H9 (cell line): Measurements from ENCODE around the gene CELA2B. TPM values are rescaled to one million over a fixed set of nuclear protein-coding genes. Genes with fewer than 3 reads are reported as not detected.
A peak's percentile ranks its signal among the peaks of the same experiment; 100 is the strongest.

ENCODE experiments used
- DNase-seq: peaks from one replicate; pipeline ENCODE4 v3.0.0-alpha.2; 2017
- H2AFZ ChIP-seq: one replicate; pipeline ENCODE4 v1.6.1; 2013; ENCODE audit warnings: mild to moderate bottlenecking, low read length, control low read depth, moderate library complexity
- H2AK5ac ChIP-seq: 2 replicates; pipeline ENCODE4 v1.6.1; 2013; ENCODE audit warnings: low read length, control low read depth, mixed read lengths; ENCODE audit not compliant: insufficient read length
- H2BK120ac ChIP-seq: one replicate; pipeline ENCODE4 v1.6.1; 2013; ENCODE audit warnings: low read depth, mild to moderate bottlenecking, low read length, control low read depth, inconsistent platforms; ENCODE audit not compliant: poor library complexity, severe bottlenecking
- H2BK12ac ChIP-seq: 2 replicates; pipeline ENCODE4 v1.6.1; 2013; ENCODE audit warnings: low read length, control low read depth, mixed read lengths, low read depth; ENCODE audit not compliant: insufficient read length
- H2BK15ac ChIP-seq: 2 replicates; pipeline ENCODE4 v1.6.1; 2013; ENCODE audit warnings: low read depth, low read length, control low read depth
- H2BK20ac ChIP-seq: one replicate; pipeline ENCODE4 v1.6.1; 2013; ENCODE audit warnings: low read depth, mild to moderate bottlenecking, low read length, control low read depth, inconsistent platforms; ENCODE audit not compliant: poor library complexity, severe bottlenecking
- H2BK5ac ChIP-seq: 2 replicates; pipeline ENCODE4 v1.6.1; 2013; ENCODE audit warnings: low read length, control low read depth, mixed read lengths; ENCODE audit not compliant: insufficient read length
- H3K14ac ChIP-seq: 2 replicates; pipeline ENCODE4 v1.6.1; 2013; ENCODE audit warnings: low read length, control low read depth; ENCODE audit not compliant: insufficient read depth
- H3K18ac ChIP-seq: 2 replicates; pipeline ENCODE4 v1.6.1; 2013; ENCODE audit warnings: low read depth, mild to moderate bottlenecking, mixed read lengths, low read length, control low read depth; ENCODE audit not compliant: insufficient read length
- H3K23ac ChIP-seq: 2 replicates; pipeline ENCODE4 v1.6.1; 2013; ENCODE audit warnings: low read length, control low read depth, mixed read lengths, low read depth; ENCODE audit not compliant: insufficient read length
- H3K23me2 ChIP-seq: 2 replicates; pipeline ENCODE4 v1.6.1; 2013; ENCODE audit warnings: low read depth, mild to moderate bottlenecking, mixed read lengths, low read length, control low read depth; ENCODE audit not compliant: insufficient read length, poor library complexity, severe bottlenecking
- H3K27ac ChIP-seq: 2 replicates; pipeline ENCODE4 v1.5.1; 2013; ENCODE audit warnings: low read length, control low read depth, mixed read lengths, low read depth; ENCODE audit not compliant: insufficient read length
- H3K27me3 ChIP-seq: 2 replicates; pipeline ENCODE4 v1.6.1; 2013; ENCODE audit warnings: low read length, control low read depth, inconsistent platforms; ENCODE audit not compliant: insufficient read depth
- H3K4ac ChIP-seq: 2 replicates; pipeline ENCODE4 v1.6.1; 2013; ENCODE audit warnings: low read depth, mild to moderate bottlenecking, control low read depth, inconsistent platforms, low read length, moderate library complexity
- H3K4me1 ChIP-seq: 2 replicates; pipeline ENCODE4 v1.6.1; 2013; ENCODE audit warnings: low read length, control low read depth, inconsistent platforms; ENCODE audit not compliant: insufficient read depth
- H3K4me2 ChIP-seq: 2 replicates; pipeline ENCODE4 v1.6.1; 2013; ENCODE audit warnings: low read length, control low read depth, mixed read lengths; ENCODE audit not compliant: insufficient read length, insufficient read depth
- H3K56ac ChIP-seq: 2 replicates; pipeline ENCODE4 v1.6.1; 2013; ENCODE audit warnings: low read depth, mild to moderate bottlenecking, mixed read lengths, low read length, control low read depth; ENCODE audit not compliant: insufficient read length
- H3K79me1 ChIP-seq: 2 replicates; pipeline ENCODE4 v1.6.1; 2013; ENCODE audit warnings: low read depth, mild to moderate bottlenecking, moderate library complexity, low read length, control low read depth, inconsistent platforms; ENCODE audit not compliant: insufficient read depth, poor library complexity, severe bottlenecking
- H3K79me2 ChIP-seq: 2 replicates; pipeline ENCODE4 v1.6.1; 2013; ENCODE audit warnings: low read length, control low read depth, inconsistent platforms; ENCODE audit not compliant: insufficient read depth
- H3K9ac ChIP-seq: 2 replicates; pipeline ENCODE4 v1.6.1; 2013; ENCODE audit warnings: low read length, control low read depth, mixed read lengths; ENCODE audit not compliant: insufficient read length; ENCODE audit errors: extremely low read depth
- H3K9me3 ChIP-seq: one replicate; pipeline ENCODE4 v1.6.1; 2013; ENCODE audit warnings: low read depth, low read length, inconsistent platforms; ENCODE audit not compliant: control insufficient read depth
- H3T11ph ChIP-seq: one replicate; pipeline ENCODE4 v1.6.1; 2013; ENCODE audit warnings: mild to moderate bottlenecking, low read length, control low read depth, inconsistent platforms
- H4K20me1 ChIP-seq: one replicate; pipeline ENCODE4 v1.6.1; 2013; ENCODE audit not compliant: control insufficient read depth, insufficient read length, insufficient read depth
- H4K5ac ChIP-seq: 2 replicates; pipeline ENCODE4 v1.6.1; 2013; ENCODE audit warnings: low read depth, mild to moderate bottlenecking, mixed read lengths, low read length, control low read depth; ENCODE audit not compliant: insufficient read length
- H4K8ac ChIP-seq: replicated peaks from 2 replicates; pipeline ENCODE4 v1.6.1; 2013; ENCODE audit warnings: low read length, control low read depth, mixed read lengths, low read depth; ENCODE audit not compliant: insufficient read length
- H4K91ac ChIP-seq: 2 replicates; pipeline ENCODE4 v1.6.1; 2013; ENCODE audit warnings: low read depth, mild to moderate bottlenecking, moderate library complexity, mixed read lengths, low read length, control low read depth; ENCODE audit not compliant: insufficient read length
- H3K27ac Mint-ChIP-seq, 3 experiments: 2 replicates in 2 of 3; 3 replicates in 1 of 3; pipeline ENCODE4 v1.8.0; 2020 to 2021; ENCODE audit warnings: mixed read lengths in 3 of 3, mild to moderate bottlenecking in 1 of 3, moderate library complexity in 1 of 3
- H3K27me3 Mint-ChIP-seq: 2 replicates; pipeline ENCODE4 v1.8.0; 2021; ENCODE audit warnings: low read depth, mild to moderate bottlenecking, moderate library complexity, mixed read lengths
- H3K36me3 Mint-ChIP-seq, 3 experiments: 2 replicates in 2 of 3; 3 replicates in 1 of 3; pipeline ENCODE4 v1.8.0; 2020 to 2021; ENCODE audit warnings: low read depth in 3 of 3, mixed read lengths in 3 of 3; ENCODE audit not compliant: insufficient read depth in 1 of 3
- H3K4me1 Mint-ChIP-seq, 2 experiments: 2 replicates each; pipeline ENCODE4 v1.8.0; 2020; ENCODE audit warnings: mixed read lengths in 2 of 2
- H3K4me3 Mint-ChIP-seq, 2 experiments: 2 replicates in 1 of 2; 3 replicates in 1 of 2; pipeline ENCODE4 v1.8.0; 2020 to 2021; ENCODE audit warnings: mild to moderate bottlenecking in 2 of 2, mixed read lengths in 2 of 2, moderate library complexity in 1 of 2
- H3K9me3 Mint-ChIP-seq, 2 experiments: 2 replicates in 1 of 2; 3 replicates in 1 of 2; pipeline ENCODE4 v1.8.0; 2020; ENCODE audit warnings: mild to moderate bottlenecking in 2 of 2, mixed read lengths in 2 of 2, moderate library complexity in 1 of 2
- WGBS: extraction: QIAGEN DNeasy Blood & Tissue Kit; methylation state at CpG from one replicate; pipeline ENCODE4 v1.1.7; 2013; ENCODE audit warnings: missing lambda C conversion rate, low lambda C conversion rate, mixed read lengths; ENCODE audit not compliant: insufficient read length; ENCODE audit errors: extremely low coverage; 5-methylcytosine and 5-hydroxymethylcytosine counted together
- total RNA-seq: library from RNA; stranded (reverse); gene quantifications from 2 replicates; pipeline ENCODE4 v1.2.1, GENCODE V29; 2021
- TF ChIP-seq, protein P1 (sequence below): fragments of 200-600 bp; sonication (generic); conservative IDR thresholded peaks from 3 replicates; pipeline ENCODE4 v1.8.0; 2021; ENCODE audit warnings: antibody characterized with exemption, mild to moderate bottlenecking

Gene CELA2B
- total RNA-seq, 1 experiment from 2014 or later, result not detected

DNA sequence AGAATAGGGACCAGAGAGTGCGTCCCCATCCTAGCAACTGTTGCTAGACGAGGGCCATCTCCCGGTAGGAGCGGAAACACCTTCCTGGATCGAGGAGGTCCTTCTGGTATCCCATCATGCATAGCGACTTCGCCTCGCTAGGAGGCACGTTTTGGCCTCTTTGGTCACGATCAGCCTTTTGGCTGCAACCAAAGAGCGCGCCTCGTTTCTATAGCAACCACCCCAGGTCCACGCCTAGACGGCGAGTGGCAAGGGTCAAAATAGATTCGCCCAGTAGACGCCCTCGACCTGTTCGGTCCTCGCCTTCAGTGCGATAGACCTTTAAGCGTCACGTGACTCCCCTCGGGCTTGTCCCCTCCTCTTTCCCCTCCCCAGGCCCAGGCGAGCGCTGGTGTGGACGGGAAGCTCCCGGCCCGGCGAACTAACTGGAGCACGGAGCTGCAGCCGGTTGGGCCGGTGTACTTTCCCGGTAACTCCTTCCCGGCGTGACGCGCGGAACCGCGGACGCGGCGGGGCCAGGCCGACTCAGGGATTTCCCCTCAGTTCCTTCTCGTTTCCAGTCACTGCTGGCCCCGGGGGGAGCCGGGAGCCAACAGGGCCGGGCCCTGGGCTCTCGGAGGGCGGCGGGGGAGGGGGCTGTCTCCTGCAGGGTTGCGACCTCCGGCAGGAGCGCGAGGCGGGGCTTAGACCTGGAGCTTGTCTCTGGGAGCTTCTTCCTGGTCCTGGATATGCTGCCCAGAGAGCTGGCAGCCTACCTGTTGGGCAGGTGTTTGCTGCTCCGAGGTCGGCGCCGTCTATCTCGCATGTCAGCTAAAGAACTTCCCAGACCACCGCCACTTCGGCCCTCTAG is 50.8 kb downstream of the CELA2B start, which contains the start of gene DNAJC16:
Gene DNAJC16 (plus strand): TSS at position 359 of the 850 bp plus-strand sequence. CDS start 2,258 bp downstream, outside the sequence.
- H2BK15ac ChIP-seq, result no peak within 1 kb of the TSS
- H4K5ac ChIP-seq, result no peak within 1 kb of the TSS
- peaks cover 3% of the 10 kb centered on the region; the same call in 1 of the 2 replicates for H3K4me1 ChIP-seq
- H3K56ac ChIP-seq, result no peak within 1 kb of the TSS
- peaks cover 8% of the 10 kb centered on the region for H3K23me2 ChIP-seq
- H3K27me3 ChIP-seq, result no peaks in the 10 kb centered on the region
- no peak within 1 kb of the TSS for H2AK5ac ChIP-seq
- H3K18ac ChIP-seq, result peak within 1 kb of the TSS; percentile 23
- no peak within 1 kb of the TSS for H3T11ph ChIP-seq
- no peak within 1 kb of the TSS for H2BK120ac ChIP-seq
- no peaks in the 10 kb centered on the region for H3K79me1 ChIP-seq
- H2AFZ ChIP-seq, result no peak within 1 kb of the TSS
- no peak within 1 kb of the TSS for H2BK5ac ChIP-seq
- H3K9me3 ChIP-seq, result no peaks in the 10 kb centered on the region
- no CpG with 5 or more reads among the region's 65 CpGs for WGBS
- H3K4me2 ChIP-seq, result peak within 1 kb of the TSS; percentile 86
- Mint-ChIP-seq H3K4me3 (peak within 1 kb of the TSS; percentile 92 to 95), H3K27me3 (no peaks in the 10 kb centered on the region), H3K9me3 (no peaks in the 10 kb centered on the region), H3K27ac (peak within 1 kb of the TSS; percentile 38 to 74 (median 66); a peak in 6 of 7 replicates), H3K36me3 (peaks cover 0 to 13% (median 10%) of the 10 kb centered on the region in 3 experiments; a peak in 5 of 7 replicates), H3K4me1 (peaks cover 28 to 37% of the 10 kb centered on the region in 2 experiments)
- no peak within 1 kb of the TSS for H4K91ac ChIP-seq
- H4K20me1 ChIP-seq, result no peaks in the 10 kb centered on the region
- TF ChIP-seq, protein P1, sequence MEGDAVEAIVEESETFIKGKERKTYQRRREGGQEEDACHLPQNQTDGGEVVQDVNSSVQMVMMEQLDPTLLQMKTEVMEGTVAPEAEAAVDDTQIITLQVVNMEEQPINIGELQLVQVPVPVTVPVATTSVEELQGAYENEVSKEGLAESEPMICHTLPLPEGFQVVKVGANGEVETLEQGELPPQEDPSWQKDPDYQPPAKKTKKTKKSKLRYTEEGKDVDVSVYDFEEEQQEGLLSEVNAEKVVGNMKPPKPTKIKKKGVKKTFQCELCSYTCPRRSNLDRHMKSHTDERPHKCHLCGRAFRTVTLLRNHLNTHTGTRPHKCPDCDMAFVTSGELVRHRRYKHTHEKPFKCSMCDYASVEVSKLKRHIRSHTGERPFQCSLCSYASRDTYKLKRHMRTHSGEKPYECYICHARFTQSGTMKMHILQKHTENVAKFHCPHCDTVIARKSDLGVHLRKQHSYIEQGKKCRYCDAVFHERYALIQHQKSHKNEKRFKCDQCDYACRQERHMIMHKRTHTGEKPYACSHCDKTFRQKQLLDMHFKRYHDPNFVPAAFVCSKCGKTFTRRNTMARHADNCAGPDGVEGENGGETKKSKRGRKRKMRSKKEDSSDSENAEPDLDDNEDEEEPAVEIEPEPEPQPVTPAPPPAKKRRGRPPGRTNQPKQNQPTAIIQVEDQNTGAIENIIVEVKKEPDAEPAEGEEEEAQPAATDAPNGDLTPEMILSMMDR, result peak; percentile 18; the same call in 2 of the 3 replicates
- DNase-seq, result peak; percentile 100
- H3K79me2 ChIP-seq, result no peaks in the 10 kb centered on the region
- no peak within 1 kb of the TSS for H3K14ac ChIP-seq
- no peak within 1 kb of the TSS for H2BK20ac ChIP-seq
- no peak within 1 kb of the TSS for H2BK12ac ChIP-seq
- H3K23ac ChIP-seq, result no peak within 1 kb of the TSS
- H4K8ac ChIP-seq, result no peak within 1 kb of the TSS
- H3K27ac ChIP-seq, result no peak within 1 kb of the TSS
- H3K4ac ChIP-seq, result no peak within 1 kb of the TSS
- peak within 1 kb of the TSS; percentile 49 for H3K9ac ChIP-seq
